ENCODE data around the gene UCKL1. TPM values are rescaled to one million over a fixed set of nuclear protein-coding genes. Genes with fewer than 3 reads are reported as not detected.
"Not testable (repeated sequence)": the region's sequence is repeated elsewhere in the genome, so short reads cannot be mapped to it uniquely, and the experiment has no call there.

The UCKL1 gene
- 63.2 and 68.4 TPM in 2 replicates for total RNA-seq (2014; rRNA removed; shearing (Covaris generic))

GRCh38 chr20:63955827-63956663, at the start of gene UCKL1:
TSS of gene UCKL1 (minus strand) at chr20:63956416. CDS start at chr20:63956372, 44 bp downstream.
- DNase-seq (ENCODE audit: low spot score) = peak; percentile 95

- no peak for DNase-seq (ENCODE audit: low spot score)
Observed at GRCh38 chr20:64005394-64005793, 49.2 kb upstream of the UCKL1 start.

GRCh38 chr20:64003960-64004725, 47.9 kb upstream of the UCKL1 start:
- DNase-seq (ENCODE audit: low spot score) = no peak

GRCh38 chr20:64001607-64002011, 45.4 kb upstream of the UCKL1 start:
- no peak for DNase-seq (ENCODE audit: low spot score)

GRCh38 chr20:64000906-64001305, 44.7 kb upstream of the UCKL1 start:
- no peak for DNase-seq (ENCODE audit: low spot score)

- no peak for DNase-seq (ENCODE audit: low spot score)
Observed at GRCh38 chr20:63982937-63983336, 26.7 kb upstream of the UCKL1 start.

- peak; percentile 100 for DNase-seq (ENCODE audit: low spot score)
Observed at GRCh38 chr20:63980806-63981728, 24.9 kb upstream of the UCKL1 start, which contains the start of gene PRPF6. TSS of gene PRPF6 (plus strand) at chr20:63981132. CDS start at chr20:63981246, 114 bp downstream.

- DNase-seq (ENCODE audit: low spot score) = no peak
Observed at GRCh38 chr20:63980317-63980805, 24.1 kb upstream of the UCKL1 start.

- peak; percentile 88 for DNase-seq (ENCODE audit: low spot score)
Observed at GRCh38 chr20:63979557-63980316, 23.5 kb upstream of the UCKL1 start, which contains the start of gene SAMD10. TSS of gene SAMD10 (minus strand) at chr20:63979642. CDS start at chr20:63979467, 175 bp downstream.

GRCh38 chr20:63979229-63979556, 23.0 kb upstream of the UCKL1 start:
- no peak for DNase-seq (ENCODE audit: low spot score)

GRCh38 chr20:63978319-63979228, 22.4 kb upstream of the UCKL1 start:
- DNase-seq (ENCODE audit: low spot score) = peak; percentile 96

GRCh38 chr20:63977739-63978276, 21.6 kb upstream of the UCKL1 start:
- DNase-seq (ENCODE audit: low spot score) = peak; percentile 53

GRCh38 chr20:63976980-63977738, 20.9 kb upstream of the UCKL1 start:
- DNase-seq (ENCODE audit: low spot score) = no peak

- DNase-seq (ENCODE audit: low spot score) = not testable (repeated sequence)
Observed at GRCh38 chr20:63976511-63976910, 20.3 kb upstream of the UCKL1 start.

GRCh38 chr20:63974402-63975200, 18.4 kb upstream of the UCKL1 start:
- peak; percentile 63 for DNase-seq (ENCODE audit: low spot score)

- peak; percentile 94 for DNase-seq (ENCODE audit: low spot score)
Observed at GRCh38 chr20:63973636-63974401, 17.6 kb upstream of the UCKL1 start.

- DNase-seq (ENCODE audit: low spot score) = no peak
Observed at GRCh38 chr20:63973160-63973479, 16.9 kb upstream of the UCKL1 start.

All from HT-29 (cell line).